Nephron (organoid): Measurements from ENCODE around the gene BRME1.
A peak's percentile ranks its signal among the peaks of the same experiment; 100 is the strongest.

Experiments
- H3K27ac Mint-ChIP-seq, 3 experiments: 2 replicates each; pipeline ENCODE4 v1.8.0; 2020; ENCODE audit warnings: mixed read lengths in 3 of 3, mild to moderate bottlenecking in 2 of 3, moderate library complexity in 1 of 3
- H3K27me3 Mint-ChIP-seq: 2 replicates; pipeline ENCODE4 v1.8.0; 2021; ENCODE audit warnings: low read depth, mild to moderate bottlenecking, moderate library complexity, mixed read lengths
- H3K36me3 Mint-ChIP-seq: 2 replicates; pipeline ENCODE4 v1.8.0; 2020; ENCODE audit warnings: low read depth, mixed read lengths
- H3K4me1 Mint-ChIP-seq: 2 replicates; pipeline ENCODE4 v1.8.0; 2020; ENCODE audit warnings: mixed read lengths
- H3K4me3 Mint-ChIP-seq, 3 experiments: 2 replicates each; pipeline ENCODE4 v1.8.0; 2020; ENCODE audit warnings: mild to moderate bottlenecking in 3 of 3, mixed read lengths in 3 of 3, moderate library complexity in 2 of 3
- H3K9me3 Mint-ChIP-seq: 2 replicates; pipeline ENCODE4 v1.8.0; 2020; ENCODE audit warnings: mixed read lengths
- TF ChIP-seq, protein P1 (sequence below), 3 experiments: fragments of 200-600 bp; sonication (generic); IDR thresholded peaks; one replicate each; pipeline ENCODE4 v1.5.0; 2021; ENCODE audit warnings: antibody characterized with exemption in 3 of 3; ENCODE audit not compliant: unreplicated experiment in 3 of 3

BRME1 gene

DNA sequence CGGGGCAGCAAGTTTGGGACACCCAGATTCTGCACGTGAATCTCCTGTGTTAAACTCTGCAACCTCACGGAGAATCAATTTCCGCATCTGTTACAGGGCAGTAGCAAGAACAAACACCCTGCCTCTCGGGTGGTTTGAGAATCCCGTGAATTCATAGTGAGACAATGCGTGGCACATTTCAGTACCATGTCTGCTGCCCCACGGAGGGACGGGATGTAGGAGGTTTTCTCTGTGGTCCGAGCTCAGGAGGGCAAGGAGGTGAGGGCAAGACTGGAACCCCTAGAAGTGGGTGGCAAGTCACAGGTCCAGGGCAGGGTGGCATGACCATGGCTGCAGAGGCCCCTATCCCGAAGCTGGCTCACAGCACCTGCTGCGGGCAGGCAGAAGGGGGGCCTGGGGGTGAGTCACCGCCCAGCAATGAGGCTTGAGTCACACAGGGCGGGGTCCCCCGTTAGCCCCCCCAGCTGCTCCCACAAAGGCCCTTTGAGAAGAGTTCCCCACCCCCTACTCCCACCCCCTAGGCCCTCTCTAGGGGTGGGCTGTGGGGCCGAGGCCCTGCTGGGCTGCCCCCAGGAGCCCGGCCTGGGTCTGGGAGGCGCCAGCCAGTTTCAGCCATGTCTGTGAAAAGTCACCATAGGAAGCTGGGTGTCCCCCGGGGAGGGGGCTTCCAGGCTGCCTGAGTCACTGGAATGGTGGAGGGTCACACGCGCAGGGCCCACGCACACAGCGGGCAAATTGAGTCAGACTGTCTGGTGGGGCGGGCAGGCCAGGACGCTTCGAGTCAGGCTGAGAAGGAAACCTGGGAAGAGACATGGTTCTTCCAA is 54.8 kb downstream of the BRME1 start:
- H3K4me1 Mint-ChIP-seq, result peaks cover 31% of the 10 kb centered on the region
- no peaks in the 10 kb centered on the region for H3K36me3 Mint-ChIP-seq
- peak overlapping the region; percentile 81 to 97 (median 96) for H3K27ac Mint-ChIP-seq
- H3K9me3 Mint-ChIP-seq, result no peaks in the 10 kb centered on the region
- H3K27me3 Mint-ChIP-seq, result peaks cover 4% of the 10 kb centered on the region
- TF ChIP-seq, protein P1, sequence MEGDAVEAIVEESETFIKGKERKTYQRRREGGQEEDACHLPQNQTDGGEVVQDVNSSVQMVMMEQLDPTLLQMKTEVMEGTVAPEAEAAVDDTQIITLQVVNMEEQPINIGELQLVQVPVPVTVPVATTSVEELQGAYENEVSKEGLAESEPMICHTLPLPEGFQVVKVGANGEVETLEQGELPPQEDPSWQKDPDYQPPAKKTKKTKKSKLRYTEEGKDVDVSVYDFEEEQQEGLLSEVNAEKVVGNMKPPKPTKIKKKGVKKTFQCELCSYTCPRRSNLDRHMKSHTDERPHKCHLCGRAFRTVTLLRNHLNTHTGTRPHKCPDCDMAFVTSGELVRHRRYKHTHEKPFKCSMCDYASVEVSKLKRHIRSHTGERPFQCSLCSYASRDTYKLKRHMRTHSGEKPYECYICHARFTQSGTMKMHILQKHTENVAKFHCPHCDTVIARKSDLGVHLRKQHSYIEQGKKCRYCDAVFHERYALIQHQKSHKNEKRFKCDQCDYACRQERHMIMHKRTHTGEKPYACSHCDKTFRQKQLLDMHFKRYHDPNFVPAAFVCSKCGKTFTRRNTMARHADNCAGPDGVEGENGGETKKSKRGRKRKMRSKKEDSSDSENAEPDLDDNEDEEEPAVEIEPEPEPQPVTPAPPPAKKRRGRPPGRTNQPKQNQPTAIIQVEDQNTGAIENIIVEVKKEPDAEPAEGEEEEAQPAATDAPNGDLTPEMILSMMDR (IDR thresholded peaks at IDR 0.05; ENCODE audit: unreplicated experiment in 3 of 3), result no peak
- peak overlapping the region; percentile 31 to 73 (median 59) for H3K4me3 Mint-ChIP-seq

DNA sequence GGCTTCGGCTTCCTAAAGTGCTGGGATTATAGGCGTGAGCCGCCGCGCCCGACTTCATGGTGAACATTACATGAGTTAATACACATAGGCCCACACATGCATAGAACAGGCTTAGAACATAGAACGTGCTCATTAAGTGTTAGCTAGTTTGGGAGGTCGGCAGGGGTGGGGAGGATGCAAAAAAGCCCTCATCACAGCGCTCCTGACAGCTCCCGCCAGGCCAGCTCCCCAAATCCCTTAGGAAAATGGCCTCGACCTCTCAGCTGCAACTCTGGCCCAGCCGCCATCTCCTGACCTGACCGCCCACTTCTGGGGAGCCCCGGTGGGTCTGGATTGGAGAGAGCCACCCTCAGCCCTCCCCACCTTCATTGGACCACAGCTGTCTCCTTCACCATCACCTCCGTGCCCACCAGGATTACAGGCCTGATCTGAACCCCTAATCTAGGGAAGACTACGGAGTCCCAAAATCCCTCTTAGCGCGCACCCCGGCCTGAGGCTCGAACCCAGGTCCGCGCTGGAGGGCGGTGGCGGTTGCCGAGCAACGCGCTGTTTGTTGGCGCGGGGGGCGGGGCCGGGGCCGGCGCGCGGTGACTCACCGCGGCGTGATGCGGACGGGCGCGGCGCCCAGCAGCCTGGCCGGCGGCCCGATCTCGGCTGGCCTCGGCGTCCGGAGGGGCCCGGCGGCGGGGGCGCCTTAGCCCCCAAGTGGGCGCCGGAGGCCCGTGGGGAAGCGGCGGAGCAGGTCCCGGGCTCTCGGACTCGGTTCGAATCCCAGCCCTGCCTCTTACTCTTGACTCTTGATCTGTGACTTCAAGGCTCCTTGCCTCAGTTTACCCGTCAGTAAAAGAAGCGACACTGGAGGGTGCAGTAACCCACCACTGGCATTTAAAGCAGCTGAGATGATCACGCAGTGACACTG is 55.7 kb downstream of the BRME1 start:
- Mint-ChIP-seq H3K27ac (peak overlapping the region; percentile 81 to 97 (median 96)), H3K9me3 (no peaks in the 10 kb centered on the region), H3K36me3 (no peaks in the 10 kb centered on the region), H3K4me3 (peak overlapping the region; percentile 31 to 73 (median 62)), H3K4me1 (peaks cover 38% of the 10 kb centered on the region), H3K27me3 (peaks cover 4% of the 10 kb centered on the region)
- TF ChIP-seq, protein P1 (IDR thresholded peaks at IDR 0.05; ENCODE audit: unreplicated experiment in 3 of 3), result no peak

GRCh38 chr19:13848798-13849676 is 56.9 kb downstream of the BRME1 start:
- Mint-ChIP-seq H3K9me3 (no peaks in the 10 kb centered on the region), H3K27ac (peak overlapping the region; percentile 86 to 97 (median 96)), H3K36me3 (no peaks in the 10 kb centered on the region)

DNA sequence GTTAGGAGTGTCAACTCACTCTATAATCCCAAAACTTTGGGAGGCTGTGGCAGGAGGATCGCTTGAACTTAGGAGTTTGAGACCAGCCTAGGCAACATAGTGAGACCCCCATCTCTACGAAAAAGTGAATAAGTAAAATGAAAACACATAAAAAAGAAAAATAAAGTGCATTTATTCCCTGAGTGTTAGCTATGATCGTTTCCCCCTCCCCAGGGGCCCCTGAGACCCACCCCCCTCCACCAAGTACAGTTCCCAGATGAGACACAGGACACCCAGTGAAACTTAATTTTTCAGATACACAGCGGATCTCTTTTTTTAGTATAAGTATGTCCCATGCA is 57.6 kb downstream of the BRME1 start:
- peak overlapping the region; percentile 86 to 97 (median 96) for H3K27ac Mint-ChIP-seq
- TF ChIP-seq, protein P1 (IDR thresholded peaks at IDR 0.05; ENCODE audit: unreplicated experiment in 3 of 3), result no peak
- peak overlapping the region; percentile 21 to 80 (median 43) for H3K4me3 Mint-ChIP-seq
- peaks cover 46% of the 10 kb centered on the region for H3K4me1 Mint-ChIP-seq
- no peaks in the 10 kb centered on the region for H3K9me3 Mint-ChIP-seq
- peaks cover 4% of the 10 kb centered on the region for H3K27me3 Mint-ChIP-seq
- H3K36me3 Mint-ChIP-seq, result no peaks in the 10 kb centered on the region

More at GRCh38 chr19:13848798-13849676, 56.9 kb downstream of the BRME1 start:
- Mint-ChIP-seq H3K27me3 (peaks cover 4% of the 10 kb centered on the region), H3K4me3 (peak overlapping the region; percentile 72 to 80 (median 77)), H3K4me1 (peaks cover 46% of the 10 kb centered on the region)
- TF ChIP-seq, protein P1 (IDR thresholded peaks at IDR 0.05; ENCODE audit: unreplicated experiment in 3 of 3), result no peak
